Fibroblast of villous mesenchyme (primary cell): ENCODE data around the gene SCNN1B. TPM values are rescaled to one million over a fixed set of nuclear protein-coding genes. Genes with fewer than 3 reads are reported as not detected.
"Not testable (repeated sequence)": the region's sequence is repeated elsewhere in the genome, so short reads cannot be mapped to it uniquely, and the experiment has no call there.

Experiments used
- DNase-seq: peaks from one replicate; pipeline ENCODE4 v3.0.0-alpha.2; 2010; ENCODE audit warnings: low read depth
- H3K4me3 ChIP-seq: 2 replicates; pipeline ENCODE4 v1.5.1; 2011; ENCODE audit warnings: low read depth, mild to moderate bottlenecking, low read length
- total RNA-seq: library from RNA; depleted of rRNA; stranded (reverse); fragments of >200 nt; gene quantifications from 2 replicates; pipeline ENCODE4 v1.2.3, GENCODE V29; 2012
- TF ChIP-seq, protein P1 (sequence below): IDR thresholded peaks from 2 replicates; pipeline ENCODE4 v1.5.1; 2012; ENCODE audit warnings: low read depth, mild to moderate bottlenecking, low read length; ENCODE audit not compliant: insufficient read depth

SCNN1B gene
- total RNA-seq, 1 donor: not detected

DNA sequence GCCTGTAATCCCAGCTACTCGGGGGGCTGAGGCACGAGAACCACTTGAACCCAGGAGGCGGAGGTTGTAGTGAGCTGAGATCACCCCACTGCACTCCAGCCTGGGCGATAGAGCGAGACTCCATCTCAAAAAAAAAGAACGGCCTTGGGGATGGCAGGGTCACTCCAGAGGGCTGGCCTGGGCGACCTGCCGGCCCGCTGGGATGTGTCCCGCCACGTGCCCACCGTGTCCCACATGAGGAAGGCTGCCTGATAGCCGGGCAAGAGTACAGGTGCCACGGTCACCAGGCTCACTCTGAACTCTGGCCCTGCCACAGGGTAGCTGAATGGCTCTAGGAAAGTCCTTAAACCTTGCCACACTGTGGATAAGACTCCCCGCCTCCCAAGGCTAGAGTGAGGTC is 83.3 kb downstream of the SCNN1B start:
- H3K4me3 ChIP-seq: no peak overlapping the region

GRCh38 chr16:23387666-23388065 is 85.6 kb downstream of the SCNN1B start:
- no peak overlapping the region for H3K4me3 ChIP-seq
- no peak for DNase-seq
- TF ChIP-seq, protein P1, sequence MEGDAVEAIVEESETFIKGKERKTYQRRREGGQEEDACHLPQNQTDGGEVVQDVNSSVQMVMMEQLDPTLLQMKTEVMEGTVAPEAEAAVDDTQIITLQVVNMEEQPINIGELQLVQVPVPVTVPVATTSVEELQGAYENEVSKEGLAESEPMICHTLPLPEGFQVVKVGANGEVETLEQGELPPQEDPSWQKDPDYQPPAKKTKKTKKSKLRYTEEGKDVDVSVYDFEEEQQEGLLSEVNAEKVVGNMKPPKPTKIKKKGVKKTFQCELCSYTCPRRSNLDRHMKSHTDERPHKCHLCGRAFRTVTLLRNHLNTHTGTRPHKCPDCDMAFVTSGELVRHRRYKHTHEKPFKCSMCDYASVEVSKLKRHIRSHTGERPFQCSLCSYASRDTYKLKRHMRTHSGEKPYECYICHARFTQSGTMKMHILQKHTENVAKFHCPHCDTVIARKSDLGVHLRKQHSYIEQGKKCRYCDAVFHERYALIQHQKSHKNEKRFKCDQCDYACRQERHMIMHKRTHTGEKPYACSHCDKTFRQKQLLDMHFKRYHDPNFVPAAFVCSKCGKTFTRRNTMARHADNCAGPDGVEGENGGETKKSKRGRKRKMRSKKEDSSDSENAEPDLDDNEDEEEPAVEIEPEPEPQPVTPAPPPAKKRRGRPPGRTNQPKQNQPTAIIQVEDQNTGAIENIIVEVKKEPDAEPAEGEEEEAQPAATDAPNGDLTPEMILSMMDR: no peak

More for the DNA sequence above, 83.3 kb downstream of the SCNN1B start:
- no peak for DNase-seq
- TF ChIP-seq, protein P1: no peak

GRCh38 chr16:23388786-23389185 is 86.7 kb downstream of the SCNN1B start:
- H3K4me3 ChIP-seq: no peak overlapping the region
- TF ChIP-seq, protein P1: no peak
- no peak for DNase-seq

- no peak overlapping the region for H3K4me3 ChIP-seq
- DNase-seq: no peak
- TF ChIP-seq, protein P1: no peak
These were observed 87.1 kb downstream of the SCNN1B start for GRCh38 chr16:23389201-23389600.

DNA sequence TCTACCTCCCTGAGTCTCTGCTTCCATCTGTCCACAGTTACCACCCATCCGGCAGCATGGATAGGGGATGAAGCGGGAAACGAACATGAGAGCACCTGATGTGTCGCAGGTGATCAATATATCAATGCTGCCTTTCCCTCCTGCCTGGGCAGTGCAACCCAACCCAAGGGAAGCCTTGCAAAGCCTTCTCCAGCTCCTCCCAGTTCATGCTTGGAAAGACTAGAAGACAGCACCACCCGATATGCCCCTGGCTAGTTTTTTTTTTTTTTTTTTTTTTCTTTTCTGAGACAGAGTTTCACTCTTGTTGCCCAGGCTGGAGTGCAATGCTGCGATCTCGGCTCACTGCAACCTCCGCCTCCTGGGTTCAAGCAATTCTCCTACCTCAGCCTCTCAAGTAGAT is 87.8 kb downstream of the SCNN1B start:
- H3K4me3 ChIP-seq, DNase-seq: not testable (repeated sequence)

GRCh38 chr16:23391381-23392222 is 89.5 kb downstream of the SCNN1B start:
- H3K4me3 ChIP-seq: no peak overlapping the region
- TF ChIP-seq, protein P1: no peak
- DNase-seq: no peak

GRCh38 chr16:23392223-23392600 is 90.1 kb downstream of the SCNN1B start:
- TF ChIP-seq, protein P1: no peak
- no peak for DNase-seq
- H3K4me3 ChIP-seq: no peak overlapping the region
